ENCODE results near the gene CIT. TPM values are rescaled to one million over a fixed set of nuclear protein-coding genes. Genes with fewer than 3 reads are reported as not detected.

The CIT gene
- total RNA-seq, 1 experiment from 2014 or later: 58.9 TPM

DNA sequence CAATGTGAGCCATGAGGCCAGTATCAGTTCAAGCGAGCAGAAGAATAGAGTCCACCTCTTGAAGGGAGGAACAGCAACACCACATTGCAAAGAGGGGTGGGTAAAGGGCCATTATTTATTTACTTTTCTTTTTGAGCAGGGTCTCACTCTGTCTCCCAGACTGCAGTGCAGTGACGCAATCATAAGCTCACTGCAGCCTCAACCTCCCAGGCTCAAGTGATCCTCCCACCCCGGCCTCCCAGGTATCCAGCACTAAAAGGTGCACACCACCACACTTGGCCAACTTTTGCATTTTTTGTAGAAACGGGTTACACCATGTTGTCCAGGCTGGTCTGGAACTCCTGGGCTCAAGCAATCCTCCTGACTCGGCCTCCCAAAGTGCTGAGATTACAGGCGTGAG lies 42.9 kb upstream of the CIT start:
- ATAC-seq (no peak), DNase-seq (no peak)
- H3K36me3 ChIP-seq (ENCODE audit: low read depth, low read length): no peaks in the 10 kb centered on the region
- H2AFZ ChIP-seq (ENCODE audit: low read length): no peak overlapping the region
- no peaks in the 10 kb centered on the region for H3K79me2 ChIP-seq (ENCODE audit: low read length)
- H3K9me2 ChIP-seq (replicated peaks; ENCODE audit: low read length): no peaks in the 10 kb centered on the region
- ChIA-PET CTCF (no interaction called here), POLR2A (ENCODE audit: unreplicated experiment) (no interaction called here)
- BruUV-seq (replicated peaks): no TSS peak
- no peak overlapping the region for H3K9ac ChIP-seq (ENCODE audit: low read length)
- no peaks in the 10 kb centered on the region for H4K20me1 ChIP-seq (ENCODE audit: low read length)
- H3F3A ChIP-seq (ENCODE audit: low read length, unreplicated experiment): no peaks in the 10 kb centered on the region
- no peak overlapping the region for H3K4me3 ChIP-seq (ENCODE audit: low read length)
- TF ChIP-seq EZH2 (IDR thresholded peaks at IDR 0.05; ENCODE audit: low read length, unreplicated experiment) (no peak), EZH2phosphoT487 (IDR thresholded peaks at IDR 0.05; ENCODE audit: borderline replicate concordance, low read length) (no peak)
- TF ChIP-seq, protein P1, sequence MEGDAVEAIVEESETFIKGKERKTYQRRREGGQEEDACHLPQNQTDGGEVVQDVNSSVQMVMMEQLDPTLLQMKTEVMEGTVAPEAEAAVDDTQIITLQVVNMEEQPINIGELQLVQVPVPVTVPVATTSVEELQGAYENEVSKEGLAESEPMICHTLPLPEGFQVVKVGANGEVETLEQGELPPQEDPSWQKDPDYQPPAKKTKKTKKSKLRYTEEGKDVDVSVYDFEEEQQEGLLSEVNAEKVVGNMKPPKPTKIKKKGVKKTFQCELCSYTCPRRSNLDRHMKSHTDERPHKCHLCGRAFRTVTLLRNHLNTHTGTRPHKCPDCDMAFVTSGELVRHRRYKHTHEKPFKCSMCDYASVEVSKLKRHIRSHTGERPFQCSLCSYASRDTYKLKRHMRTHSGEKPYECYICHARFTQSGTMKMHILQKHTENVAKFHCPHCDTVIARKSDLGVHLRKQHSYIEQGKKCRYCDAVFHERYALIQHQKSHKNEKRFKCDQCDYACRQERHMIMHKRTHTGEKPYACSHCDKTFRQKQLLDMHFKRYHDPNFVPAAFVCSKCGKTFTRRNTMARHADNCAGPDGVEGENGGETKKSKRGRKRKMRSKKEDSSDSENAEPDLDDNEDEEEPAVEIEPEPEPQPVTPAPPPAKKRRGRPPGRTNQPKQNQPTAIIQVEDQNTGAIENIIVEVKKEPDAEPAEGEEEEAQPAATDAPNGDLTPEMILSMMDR (conservative IDR thresholded peaks at IDR 0.05; ENCODE audit: low read depth, low read length): no peak
- no peak overlapping the region for H3K4me2 ChIP-seq (ENCODE audit: low read length)
- H3K4me1 ChIP-seq (ENCODE audit: insufficient read depth, low read length): 0 out of 2 replicates have a peak, but pooled peaks cover under 1% of the 10 kb centered on the region
- H3K9me3 ChIP-seq (ENCODE audit: low read length): no peaks in the 10 kb centered on the region
- 0 out of 2 replicates have a peak, but pooled peaks cover 2% of the 10 kb centered on the region for H3K27me3 ChIP-seq (ENCODE audit: low read length)
- intact Hi-C loops (cut with micrococcal nuclease): no loop called here
- no peak overlapping the region for H3K27ac ChIP-seq (ENCODE audit: low read length)

DNA sequence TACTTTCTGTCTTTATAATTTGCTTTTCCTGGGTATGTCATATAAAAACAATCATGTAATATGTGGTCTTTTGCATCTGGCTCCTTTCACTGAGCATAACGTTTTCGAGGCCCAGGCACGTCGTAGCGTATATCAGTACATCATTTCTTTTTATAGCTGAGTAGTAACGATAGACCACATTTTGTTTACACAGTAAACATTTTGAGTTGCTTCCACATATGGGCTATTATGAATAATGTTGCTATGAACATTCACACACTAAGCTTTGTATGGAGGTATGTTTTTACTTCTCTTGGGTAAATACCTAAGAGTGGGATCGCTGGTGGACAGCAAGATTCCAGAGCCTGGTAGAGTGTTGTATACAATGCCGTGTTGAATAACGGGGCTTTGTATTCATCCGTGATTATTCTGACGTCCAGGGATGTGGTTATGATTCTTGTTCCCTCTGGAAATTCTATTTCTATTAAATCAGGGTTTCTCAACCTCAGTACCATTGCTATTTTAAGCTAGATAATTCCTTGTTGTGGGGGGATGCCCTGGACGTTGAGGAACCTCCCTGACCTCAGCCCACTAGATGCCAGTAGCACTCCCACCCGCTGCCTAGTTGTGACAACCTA lies 38.9 kb upstream of the CIT start:
- DNase-seq: peak; percentile 33
- no TSS peak for BruUV-seq (replicated peaks)
- Histone ChIP-seq H3K4me2 (ENCODE audit: low read length) (no peak overlapping the region), H3K36me3 (ENCODE audit: low read depth, low read length) (no peaks in the 10 kb centered on the region), H3K9me2 (replicated peaks; ENCODE audit: low read length) (no peaks in the 10 kb centered on the region), H3K27me3 (ENCODE audit: low read length) (no peaks in the 10 kb centered on the region), H4K20me1 (ENCODE audit: low read length) (no peaks in the 10 kb centered on the region), H3K4me1 (ENCODE audit: insufficient read depth, low read length) (peaks cover 7% of the 10 kb centered on the region; the same call in 1 of the 2 replicates), H3F3A (ENCODE audit: low read length, unreplicated experiment) (no peaks in the 10 kb centered on the region), H3K79me2 (ENCODE audit: low read length) (no peaks in the 10 kb centered on the region), H2AFZ (ENCODE audit: low read length) (no peak overlapping the region), H3K9me3 (ENCODE audit: low read length) (no peaks in the 10 kb centered on the region), H3K9ac (ENCODE audit: low read length) (no peak overlapping the region), H3K27ac (ENCODE audit: low read length) (no peak overlapping the region), H3K4me3 (ENCODE audit: low read length) (no peak overlapping the region)
- POLR2A ChIA-PET (ENCODE audit: unreplicated experiment): interaction anchor here (0.6 kb wide), 1 partner anchor 187 kb away, joined by 4 read pairs; no protein-coding TSS in a partner anchor
- TF ChIP-seq EZH2phosphoT487 (IDR thresholded peaks at IDR 0.05; ENCODE audit: borderline replicate concordance, low read length): no peak
- TF ChIP-seq, protein P1 (conservative IDR thresholded peaks at IDR 0.05; ENCODE audit: low read depth, low read length): no peak
- no peak for TF ChIP-seq EZH2 (IDR thresholded peaks at IDR 0.05; ENCODE audit: low read length, unreplicated experiment)
- intact Hi-C loops (cut with micrococcal nuclease): no loop called here
- CTCF ChIA-PET: no interaction called here
- ATAC-seq: peak; percentile 63

DNA sequence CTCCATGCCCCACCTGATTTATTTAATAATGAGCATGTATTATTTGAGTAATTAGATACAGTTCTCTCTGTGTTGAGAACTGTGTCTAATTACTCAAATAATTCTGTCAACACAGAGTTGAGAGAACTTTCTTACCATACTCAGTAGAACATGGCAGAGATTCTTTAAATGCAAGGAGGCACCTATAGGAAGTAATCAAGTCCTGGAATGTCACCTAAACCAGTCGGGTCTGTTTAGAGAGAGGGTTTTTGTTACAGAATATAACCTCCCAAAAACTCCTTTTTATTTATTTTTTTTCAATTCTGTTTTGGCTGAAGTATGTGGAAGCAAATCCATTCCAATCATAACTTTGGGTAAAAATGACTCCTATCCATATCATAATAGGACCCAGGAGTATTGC lies 37.5 kb upstream of the CIT start:
- DNase-seq: peak; percentile 50
- Histone ChIP-seq H3K4me3 (ENCODE audit: low read length) (no peak overlapping the region), H3K4me2 (ENCODE audit: low read length) (peak overlapping the region; percentile 10; the same call in 1 of the 2 replicates), H3K4me1 (ENCODE audit: insufficient read depth, low read length) (peaks cover 7% of the 10 kb centered on the region; the same call in 1 of the 2 replicates), H3K9me2 (replicated peaks; ENCODE audit: low read length) (no peaks in the 10 kb centered on the region), H2AFZ (ENCODE audit: low read length) (no peak overlapping the region), H3K27me3 (ENCODE audit: low read length) (no peaks in the 10 kb centered on the region), H3K27ac (ENCODE audit: low read length) (no peak overlapping the region), H4K20me1 (ENCODE audit: low read length) (no peaks in the 10 kb centered on the region), H3K9ac (ENCODE audit: low read length) (no peak overlapping the region), H3K36me3 (ENCODE audit: low read depth, low read length) (no peaks in the 10 kb centered on the region), H3K9me3 (ENCODE audit: low read length) (no peaks in the 10 kb centered on the region), H3K79me2 (ENCODE audit: low read length) (no peaks in the 10 kb centered on the region), H3F3A (ENCODE audit: low read length, unreplicated experiment) (no peaks in the 10 kb centered on the region)
- POLR2A ChIA-PET (ENCODE audit: unreplicated experiment): interaction anchor here (0.6 kb wide), 1 partner anchor 227 kb away, joined by 3 read pairs; no protein-coding TSS in a partner anchor
- CTCF ChIA-PET: no interaction called here
- 0 out of 2 replicates have a peak, but pooled peaks have one; percentile 23 for ATAC-seq
- intact Hi-C loops (cut with micrococcal nuclease): no loop called here
- BruUV-seq (replicated peaks): no TSS peak
- no peak for TF ChIP-seq EZH2phosphoT487 (IDR thresholded peaks at IDR 0.05; ENCODE audit: borderline replicate concordance, low read length)
- TF ChIP-seq EZH2 (IDR thresholded peaks at IDR 0.05; ENCODE audit: low read length, unreplicated experiment): no peak
- TF ChIP-seq, protein P1 (conservative IDR thresholded peaks at IDR 0.05; ENCODE audit: low read depth, low read length): no peak
